Suprapubic skin (tissue), 4 donors: ENCODE results near the gene HBS1L.

Experiments
- CTCF ChIP-seq, 2 donors: fragments of 200-600 bp in 1 of 2; fragments of 450-650 bp in 1 of 2; sonication (generic) in 1 of 2; IDR thresholded peaks; one replicate each; pipeline ENCODE4 v1.5.1; 2016 to 2019; ENCODE audit warnings: antibody characterized with exemption in 2 of 2, mild to moderate bottlenecking in 1 of 2, moderate library complexity in 1 of 2
- POLR2A ChIP-seq, 2 donors: fragments of 450-650 bp; IDR thresholded peaks; one replicate each; pipeline ENCODE4 v1.6.1; 2017; ENCODE audit warnings: antibody characterized with exemption in 2 of 2, mild to moderate bottlenecking in 2 of 2, moderate library complexity in 2 of 2
- POLR2AphosphoS5 ChIP-seq, 3 donors: sonication (generic); formaldehyde crosslinking; IDR thresholded peaks; one replicate each; pipeline ENCODE4 v1.6.1; 2017; ENCODE audit warnings: antibody characterized with exemption in 3 of 3

DNA sequence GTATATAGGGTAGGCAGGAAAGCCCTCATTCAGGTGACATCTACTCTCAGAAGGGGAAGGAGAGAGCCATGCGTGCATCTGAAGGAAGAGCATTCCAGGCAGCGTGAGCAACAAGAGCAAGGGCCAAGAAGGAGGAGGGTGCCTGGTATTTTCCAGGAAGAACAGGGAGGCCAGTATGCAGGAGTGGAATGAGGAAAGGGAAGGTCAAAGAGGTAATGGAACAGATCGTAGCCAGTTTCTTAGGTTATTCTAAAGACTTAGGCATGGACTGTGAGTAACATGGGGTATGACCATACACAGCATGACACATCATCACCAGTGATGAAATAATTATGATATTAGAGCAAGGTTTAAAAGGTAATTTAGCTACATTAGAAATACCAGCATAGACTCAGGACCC is 128.8 kb downstream of the HBS1L start:
- no peak for TF ChIP-seq CTCF (IDR thresholded peaks at IDR 0.05)
- TF ChIP-seq POLR2A (IDR thresholded peaks at IDR 0.05) = no peak
- no peak for TF ChIP-seq POLR2AphosphoS5 (IDR thresholded peaks at IDR 0.05)
